Measurements from ENCODE around the gene MCMBP. TPM values are rescaled to one million over a fixed set of nuclear protein-coding genes. Genes with fewer than 3 reads are reported as not detected.
A peak's percentile ranks its signal among the peaks of the same experiment; 100 is the strongest.

Gene MCMBP
- total and polyA plus RNA-seq, 8 donors, result 40.6 to 66.5 (median 61.4) TPM

DNA sequence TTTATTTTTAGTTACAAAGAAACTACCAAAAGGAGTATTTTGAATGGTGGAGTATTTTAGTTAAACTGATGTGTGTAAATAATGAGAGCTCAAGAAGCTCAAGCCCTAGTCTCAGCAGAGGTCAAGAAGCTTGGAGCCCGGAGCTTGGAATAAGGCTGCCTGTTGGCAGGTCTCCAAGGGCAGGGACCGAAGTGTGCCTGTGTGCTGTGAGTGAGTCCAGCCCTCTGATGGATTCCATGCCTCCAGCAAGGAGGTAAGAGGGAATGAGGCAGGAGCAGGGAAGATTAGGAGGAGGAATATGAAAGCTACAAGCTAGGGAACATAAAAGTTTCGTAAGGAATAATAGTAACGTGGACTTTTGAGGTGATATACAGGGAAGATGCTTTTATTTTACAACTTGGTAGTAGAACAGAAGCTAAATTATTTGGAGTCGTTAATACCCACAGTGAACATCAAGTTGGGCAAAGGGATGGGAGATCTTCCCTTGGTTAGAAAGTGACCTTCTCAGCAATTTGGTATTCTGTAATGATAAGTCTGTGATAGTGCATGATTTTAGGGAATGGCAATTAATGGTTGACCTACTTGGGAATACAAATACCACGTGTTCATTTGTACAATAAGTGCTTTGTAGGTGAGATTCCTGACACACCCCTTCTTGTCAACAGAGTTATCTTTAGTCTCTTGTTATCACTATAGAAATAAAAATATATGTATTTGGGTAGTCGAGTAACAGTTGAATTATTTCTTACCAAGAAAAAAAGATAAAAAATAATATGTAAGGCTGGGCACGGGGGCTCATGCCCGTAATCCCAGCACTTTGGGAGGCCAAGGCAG is 24.5 kb upstream of the MCMBP start:
- Histone ChIP-seq H3K4me3 (no peak overlapping the region), H3K27me3 (no peaks in the 10 kb centered on the region), H3K36me3 (peaks cover 0 to 23% of the 10 kb centered on the region in 2 donors), H3K4me1 (peaks cover 26 to 56% of the 10 kb centered on the region in 2 donors), H3K9me3 (no peaks in the 10 kb centered on the region), H3K27ac (peak overlapping the region in 1 of 2 donors; percentile 67)
- DNase-seq (peak in 2 of 4 donors; percentile 45 to 84), ATAC-seq (peak; percentile 71)
- no peak for TF ChIP-seq CTCF (IDR thresholded peaks at IDR 0.05)
- intact Hi-C loops (cut with DNase I), result no loop called here

- intact Hi-C loops (cut with DNase I), result no loop called here
- H3K27ac ChIP-seq, result peak overlapping the region; percentile 43 to 67
- peaks cover 26 to 56% of the 10 kb centered on the region in 2 donors for H3K4me1 ChIP-seq
- no peak for TF ChIP-seq CTCF (IDR thresholded peaks at IDR 0.05)
- peak in 1 of 4 donors; percentile 52 for DNase-seq
- H3K27me3 ChIP-seq, result no peaks in the 10 kb centered on the region
- ATAC-seq, result peak; percentile 53
- H3K36me3 ChIP-seq, result peaks cover 0 to 21% of the 10 kb centered on the region in 2 donors
- H3K4me3 ChIP-seq, result no peak overlapping the region
- H3K9me3 ChIP-seq, result no peaks in the 10 kb centered on the region
Measured at GRCh38 chr10:119896061-119896655, 23.5 kb upstream of the MCMBP start.

DNA sequence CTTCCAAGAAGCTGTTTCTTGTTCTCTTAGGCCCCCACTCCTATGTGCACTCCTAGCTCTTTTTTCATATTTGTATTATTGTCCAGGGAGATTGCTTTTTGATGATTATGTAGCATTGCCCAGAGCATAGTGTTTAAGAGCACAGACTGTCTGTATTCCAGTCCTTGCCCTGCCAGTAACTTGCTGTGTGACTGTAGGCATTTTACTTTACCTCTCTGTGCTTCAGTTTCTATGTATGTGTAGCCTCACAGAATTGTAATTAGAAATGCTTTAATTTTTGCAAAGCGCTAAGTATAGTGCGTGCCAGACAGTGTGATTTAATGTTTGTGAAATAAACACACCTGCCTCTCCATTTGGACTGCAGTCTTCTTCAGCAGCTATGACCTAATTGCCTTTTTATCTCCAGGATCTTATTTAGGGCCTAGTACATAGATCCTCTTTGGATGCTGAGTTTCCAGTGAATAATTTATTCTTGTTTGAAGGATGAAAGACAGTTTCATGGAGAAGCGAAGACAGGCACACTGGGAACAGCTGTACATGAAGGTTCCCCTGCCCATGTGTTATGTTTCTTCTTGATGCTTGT is 21.3 kb upstream of the MCMBP start:
- H3K27me3 ChIP-seq, result no peaks in the 10 kb centered on the region
- no peaks in the 10 kb centered on the region for H3K9me3 ChIP-seq
- intact Hi-C loops (cut with DNase I), result no loop called here
- ATAC-seq, result no peak
- H3K4me1 ChIP-seq, result peaks cover 26 to 52% of the 10 kb centered on the region in 2 donors
- peak overlapping the region; percentile 78 to 92 for H3K4me3 ChIP-seq
- no peak overlapping the region for H3K27ac ChIP-seq
- no peak for TF ChIP-seq CTCF (IDR thresholded peaks at IDR 0.05)
- peaks cover 0 to 12% of the 10 kb centered on the region in 2 donors for H3K36me3 ChIP-seq
- no peak for DNase-seq

DNA sequence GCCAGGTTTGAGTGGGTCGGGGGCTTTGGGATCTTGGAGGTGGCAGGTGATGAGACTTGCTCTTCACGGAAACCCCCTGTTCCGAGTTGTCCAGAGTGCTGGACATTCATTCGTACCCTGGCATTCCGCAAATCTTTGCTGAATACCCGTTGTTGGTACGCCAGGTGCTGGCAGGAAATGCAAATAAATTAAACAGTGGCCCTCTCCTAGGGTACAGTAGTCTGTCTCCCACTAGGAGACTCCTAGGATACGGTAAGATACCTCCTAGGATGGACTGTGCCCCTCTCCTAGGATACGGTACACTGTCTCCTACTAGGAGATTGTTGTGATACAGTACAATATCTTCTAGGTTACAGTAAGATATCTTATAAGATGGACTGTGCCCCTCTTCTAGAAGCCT is 20.4 kb upstream of the MCMBP start:
- H3K4me1 ChIP-seq, result peaks cover 26 to 58% of the 10 kb centered on the region in 2 donors
- H3K4me3 ChIP-seq, result peak overlapping the region; percentile 78 to 92
- intact Hi-C loops (cut with DNase I), result no loop called here
- H3K27ac ChIP-seq, result peak overlapping the region; percentile 72 to 84
- DNase-seq (no peak), ATAC-seq (no peak)
- no peaks in the 10 kb centered on the region for H3K27me3 ChIP-seq
- TF ChIP-seq CTCF (IDR thresholded peaks at IDR 0.05), result no peak
- no peaks in the 10 kb centered on the region for H3K9me3 ChIP-seq
- H3K36me3 ChIP-seq, result peaks cover 0 to 4% of the 10 kb centered on the region in 2 donors
